Dermis microvascular lymphatic vessel endothelial cell (primary cell): ENCODE data around the gene TANGO2. TPM values are rescaled to one million over a fixed set of nuclear protein-coding genes. Genes with fewer than 3 reads are reported as not detected.

ENCODE experiments used
- DNase-seq, 2 donors: peaks; one replicate each; pipeline versions ENCODE4 v3.0.0 to v3.0.0-alpha.2; 2010; ENCODE audit warnings: low read depth in 2 of 2
- total RNA-seq: library from RNA; depleted of rRNA; stranded (reverse); fragments of >200 nt; gene quantifications from 2 replicates; pipeline ENCODE4 v1.2.1, GENCODE V29; 2014

TANGO2 gene
- total RNA-seq, 1 donor from 2014 or later = 40.1 TPM

- no peak for DNase-seq
Observed at GRCh38 chr22:20102203-20102780, 81.4 kb downstream of the TANGO2 start.

- DNase-seq = no peak
Observed at GRCh38 chr22:20105456-20106204, 84.7 kb downstream of the TANGO2 start.

- DNase-seq = no peak
Observed at GRCh38 chr22:20106205-20106848, 85.4 kb downstream of the TANGO2 start.

GRCh38 chr22:20106849-20107237 is 85.9 kb downstream of the TANGO2 start:
- no peak for DNase-seq

GRCh38 chr22:20107471-20107901 is 86.6 kb downstream of the TANGO2 start:
- no peak for DNase-seq

GRCh38 chr22:20107951-20108756 is 87.2 kb downstream of the TANGO2 start:
- no peak for DNase-seq

- DNase-seq = no peak
Observed at GRCh38 chr22:20108757-20109230, 87.9 kb downstream of the TANGO2 start.

- DNase-seq = no peak
Observed at GRCh38 chr22:20109411-20110358, 88.8 kb downstream of the TANGO2 start.

GRCh38 chr22:20110359-20110985 is 89.6 kb downstream of the TANGO2 start:
- no peak for DNase-seq

- DNase-seq = peak in 1 of 2 donors; percentile 53
Observed at GRCh38 chr22:20111045-20111688, 90.3 kb downstream of the TANGO2 start.

GRCh38 chr22:20111689-20112622 is 91.0 kb downstream of the TANGO2 start:
- no peak for DNase-seq

GRCh38 chr22:20112623-20113511 is 92.0 kb downstream of the TANGO2 start:
- no peak for DNase-seq

- DNase-seq = no peak
Observed at GRCh38 chr22:20113551-20114310, 92.8 kb downstream of the TANGO2 start.

GRCh38 chr22:20114506-20115475 is 93.9 kb downstream of the TANGO2 start:
- no peak for DNase-seq

- DNase-seq = no peak
Observed at GRCh38 chr22:20115691-20116375, 94.9 kb downstream of the TANGO2 start, which contains the start of gene RANBP1. Gene RANBP1, plus strand, starts transcription at chr22:20116104. Its CDS starts 81 bp downstream, at chr22:20116185.
